OCI-LY1 (cell line): ENCODE measurements around the gene C14orf180.
A peak's percentile ranks its signal among the peaks of the same experiment; 100 is the strongest.

Experiments
- H2AFZ ChIP-seq: fragments of 200-600 bp; sonication (generic), shearing (Covaris generic); 2 replicates; pipeline ENCODE4 v1.6.0; 2014; ENCODE audit warnings: antibody characterized with exemption, mild to moderate bottlenecking, low read length
- H3F3A ChIP-seq: fragments of 200-600 bp; sonication (generic), shearing (Covaris generic); 2 replicates; pipeline ENCODE4 v1.6.0; 2014; ENCODE audit warnings: mild to moderate bottlenecking, antibody characterized with exemption, low read length, moderate library complexity; ENCODE audit not compliant: insufficient read depth
- H3K27ac ChIP-seq: fragments of 200-600 bp; sonication (generic); 2 replicates; pipeline ENCODE4 v1.5.1; 2014; ENCODE audit warnings: low read length, mixed run types, mild to moderate bottlenecking, low read depth; ENCODE audit not compliant: poor library complexity, severe bottlenecking
- H3K27me3 ChIP-seq: fragments of 200-600 bp; sonication (generic); 2 replicates; pipeline ENCODE4 v1.6.0; 2014; ENCODE audit warnings: antibody characterized with exemption, mild to moderate bottlenecking, low read length, moderate library complexity; ENCODE audit not compliant: insufficient read depth
- H3K36me3 ChIP-seq: fragments of 200-600 bp; sonication (generic); 2 replicates; pipeline ENCODE4 v1.6.1; 2014; ENCODE audit warnings: mild to moderate bottlenecking, antibody characterized with exemption, low read length, moderate library complexity, mixed read lengths; ENCODE audit not compliant: insufficient read depth
- H3K4me1 ChIP-seq: fragments of 200-600 bp; sonication (generic); 2 replicates; pipeline ENCODE4 v1.5.1; 2014; ENCODE audit warnings: mild to moderate bottlenecking, low read length, moderate library complexity; ENCODE audit not compliant: insufficient read depth, severe bottlenecking
- H3K4me2 ChIP-seq: fragments of 200-600 bp; sonication (generic), shearing (Covaris generic); 2 replicates; pipeline ENCODE4 v1.6.1; 2014; ENCODE audit warnings: low read length
- H3K4me3 ChIP-seq: fragments of 200-600 bp; sonication (generic); 2 replicates; pipeline ENCODE4 v1.5.1; 2014; ENCODE audit warnings: low read length, low read depth, mild to moderate bottlenecking, mixed read lengths; ENCODE audit not compliant: poor library complexity, severe bottlenecking
- H3K79me2 ChIP-seq: fragments of 200-600 bp; shearing (Covaris generic); 2 replicates; pipeline ENCODE4 v1.6.1; 2016; ENCODE audit warnings: mixed run types, low read length, mixed read lengths; ENCODE audit not compliant: insufficient read depth
- H3K9ac ChIP-seq: fragments of 200-600 bp; sonication (generic), shearing (Covaris generic); 2 replicates; pipeline ENCODE4 v1.6.1; 2014; ENCODE audit warnings: mild to moderate bottlenecking, low read length, mixed read lengths
- H3K9me2 ChIP-seq: fragments of 200-600 bp; sonication (generic), shearing (Covaris generic); 2 replicates; pipeline ENCODE4 v1.6.1; 2014; ENCODE audit warnings: low read depth, mild to moderate bottlenecking, low read length, mixed read lengths
- H3K9me3 ChIP-seq: fragments of 200-600 bp; shearing (Covaris generic); 2 replicates; pipeline ENCODE4 v1.6.1; 2014; ENCODE audit warnings: low read length, mixed read lengths
- H4K20me1 ChIP-seq: fragments of 200-600 bp; sonication (generic), shearing (Covaris generic); 2 replicates; pipeline ENCODE4 v1.6.0; 2016; ENCODE audit warnings: mild to moderate bottlenecking, low read length; ENCODE audit not compliant: insufficient read depth
- CTCF ChIP-seq: fragments of 200-600 bp; sonication (generic), shearing (Covaris generic); IDR thresholded peaks from 2 replicates; pipeline ENCODE4 v1.5.1; 2017; ENCODE audit warnings: mild to moderate bottlenecking, antibody characterized with exemption, low read length, moderate library complexity, mixed read lengths
- EZH2 ChIP-seq: fragments of 200-600 bp; sonication (generic), shearing (Covaris generic); IDR thresholded peaks from 2 replicates; pipeline ENCODE4 v1.8.0; 2017; ENCODE audit warnings: borderline replicate concordance, mixed run types, mild to moderate bottlenecking, antibody characterized with exemption, low read length, moderate library complexity, mixed read lengths

C14orf180 gene

GRCh38 chr14:104563742-104564615 is 15.6 kb upstream of the C14orf180 start:
- Histone ChIP-seq H3K4me3 (no peak overlapping the region), H3K36me3 (no peaks in the 10 kb centered on the region), H3K9me2 (no peaks in the 10 kb centered on the region), H3K9ac (no peak overlapping the region), H3K27ac (no peak overlapping the region), H3K4me1 (no peaks in the 10 kb centered on the region), H3K79me2 (no peaks in the 10 kb centered on the region), H3K27me3 (peaks cover 7% of the 10 kb centered on the region), H4K20me1 (no peaks in the 10 kb centered on the region), H3K4me2 (no peak overlapping the region), H3F3A (no peaks in the 10 kb centered on the region), H3K9me3 (no peaks in the 10 kb centered on the region), H2AFZ (no peak overlapping the region)
- no peak for TF ChIP-seq EZH2
- TF ChIP-seq CTCF = peak; percentile 63

GRCh38 chr14:104564744-104565679 is 14.6 kb upstream of the C14orf180 start:
- Histone ChIP-seq H3K9me3 (no peaks in the 10 kb centered on the region), H3K27me3 (peaks cover 16% of the 10 kb centered on the region), H3K9me2 (no peaks in the 10 kb centered on the region), H3K9ac (no peak overlapping the region), H3K4me1 (no peaks in the 10 kb centered on the region), H3K27ac (no peak overlapping the region), H2AFZ (no peak overlapping the region), H3K4me2 (no peak overlapping the region), H3K79me2 (no peaks in the 10 kb centered on the region), H4K20me1 (no peaks in the 10 kb centered on the region), H3K36me3 (no peaks in the 10 kb centered on the region), H3F3A (no peaks in the 10 kb centered on the region), H3K4me3 (no peak overlapping the region)
- TF ChIP-seq EZH2 (no peak), CTCF (no peak)

- no peak overlapping the region for H3K9ac ChIP-seq
These were observed 12.2 kb upstream of the C14orf180 start for GRCh38 chr14:104567141-104567956.

More at GRCh38 chr14:104567141-104567956, 12.2 kb upstream of the C14orf180 start:
- Histone ChIP-seq H3K27me3 (peaks cover 17% of the 10 kb centered on the region), H2AFZ (no peak overlapping the region), H3K9me3 (no peaks in the 10 kb centered on the region), H3K9me2 (no peaks in the 10 kb centered on the region), H3K27ac (no peak overlapping the region), H3K79me2 (no peaks in the 10 kb centered on the region), H3K36me3 (no peaks in the 10 kb centered on the region), H3K4me2 (no peak overlapping the region), H3F3A (no peaks in the 10 kb centered on the region), H4K20me1 (no peaks in the 10 kb centered on the region), H3K4me1 (no peaks in the 10 kb centered on the region), H3K4me3 (no peak overlapping the region)
- TF ChIP-seq EZH2 = no peak
- no peak for TF ChIP-seq CTCF
